GM12864 (cell line): ENCODE data around the gene CZIB.
"Not testable (repeated sequence)": the region's sequence is repeated elsewhere in the genome, so short reads cannot be mapped to it uniquely, and the experiment has no call there.

Experiments used
- DNase-seq: peaks from one replicate; pipeline ENCODE4 v3.0.0-alpha.2; 2011; ENCODE audit warnings: low read depth
- H3K4me3 ChIP-seq: 2 replicates; pipeline ENCODE4 v1.5.1; 2011; ENCODE audit warnings: mild to moderate bottlenecking, low read depth, low read length, control low read depth
- TF ChIP-seq, protein P1 (sequence below): IDR thresholded peaks from 2 replicates; pipeline ENCODE4 v1.5.1; 2011; ENCODE audit warnings: low read depth, mild to moderate bottlenecking, moderate library complexity, low read length, control low read depth, inconsistent platforms; ENCODE audit errors: missing control alignments

The CZIB gene

GRCh38 chr1:53210954-53211353 is 9.5 kb downstream of the CZIB start:
- no peak overlapping the region for H3K4me3 ChIP-seq
- TF ChIP-seq, protein P1, sequence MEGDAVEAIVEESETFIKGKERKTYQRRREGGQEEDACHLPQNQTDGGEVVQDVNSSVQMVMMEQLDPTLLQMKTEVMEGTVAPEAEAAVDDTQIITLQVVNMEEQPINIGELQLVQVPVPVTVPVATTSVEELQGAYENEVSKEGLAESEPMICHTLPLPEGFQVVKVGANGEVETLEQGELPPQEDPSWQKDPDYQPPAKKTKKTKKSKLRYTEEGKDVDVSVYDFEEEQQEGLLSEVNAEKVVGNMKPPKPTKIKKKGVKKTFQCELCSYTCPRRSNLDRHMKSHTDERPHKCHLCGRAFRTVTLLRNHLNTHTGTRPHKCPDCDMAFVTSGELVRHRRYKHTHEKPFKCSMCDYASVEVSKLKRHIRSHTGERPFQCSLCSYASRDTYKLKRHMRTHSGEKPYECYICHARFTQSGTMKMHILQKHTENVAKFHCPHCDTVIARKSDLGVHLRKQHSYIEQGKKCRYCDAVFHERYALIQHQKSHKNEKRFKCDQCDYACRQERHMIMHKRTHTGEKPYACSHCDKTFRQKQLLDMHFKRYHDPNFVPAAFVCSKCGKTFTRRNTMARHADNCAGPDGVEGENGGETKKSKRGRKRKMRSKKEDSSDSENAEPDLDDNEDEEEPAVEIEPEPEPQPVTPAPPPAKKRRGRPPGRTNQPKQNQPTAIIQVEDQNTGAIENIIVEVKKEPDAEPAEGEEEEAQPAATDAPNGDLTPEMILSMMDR, result no peak
- DNase-seq, result no peak

DNA sequence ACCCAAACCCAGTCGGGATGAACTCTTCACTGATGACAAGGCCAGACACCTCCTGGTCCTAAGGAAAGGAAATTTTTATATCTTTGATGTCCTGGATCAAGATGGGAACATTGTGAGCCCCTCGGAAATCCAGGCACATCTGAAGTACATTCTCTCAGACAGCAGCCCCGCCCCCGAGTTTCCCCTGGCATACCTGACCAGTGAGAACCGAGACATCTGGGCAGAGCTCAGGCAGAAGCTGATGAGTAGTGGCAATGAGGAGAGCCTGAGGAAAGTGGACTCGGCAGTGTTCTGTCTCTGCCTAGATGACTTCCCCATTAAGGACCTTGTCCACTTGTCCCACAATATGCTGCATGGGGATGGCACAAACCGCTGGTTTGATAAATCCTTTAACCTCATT is 10.1 kb downstream of the CZIB start:
- TF ChIP-seq, protein P1, result no peak
- no peak overlapping the region for H3K4me3 ChIP-seq
- DNase-seq, result no peak

DNA sequence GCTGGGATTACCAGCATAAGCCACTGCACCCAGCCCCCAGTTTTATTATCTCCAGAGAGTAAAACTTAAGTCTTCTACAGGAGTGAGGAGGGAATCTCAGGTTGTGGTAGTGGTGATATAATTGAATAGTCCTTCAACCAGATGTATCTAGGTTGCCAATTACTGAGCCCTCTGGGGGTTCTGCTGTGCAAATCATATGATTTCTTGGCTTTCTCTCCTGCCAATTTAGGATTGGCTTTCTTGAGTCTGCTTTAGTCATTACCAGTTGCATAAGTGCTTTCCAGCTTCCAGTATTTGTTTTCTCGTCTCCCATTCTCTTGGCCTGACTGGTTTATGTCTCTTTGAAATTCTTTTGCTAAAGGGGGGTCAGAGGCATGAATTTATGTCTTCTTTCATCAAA is 12.7 kb downstream of the CZIB start:
- TF ChIP-seq, protein P1, result no peak
- DNase-seq, result no peak
- no peak overlapping the region for H3K4me3 ChIP-seq

GRCh38 chr1:53206735-53207379 is 13.6 kb downstream of the CZIB start:
- DNase-seq, result no peak
- TF ChIP-seq, protein P1, result no peak
- no peak overlapping the region for H3K4me3 ChIP-seq

DNA sequence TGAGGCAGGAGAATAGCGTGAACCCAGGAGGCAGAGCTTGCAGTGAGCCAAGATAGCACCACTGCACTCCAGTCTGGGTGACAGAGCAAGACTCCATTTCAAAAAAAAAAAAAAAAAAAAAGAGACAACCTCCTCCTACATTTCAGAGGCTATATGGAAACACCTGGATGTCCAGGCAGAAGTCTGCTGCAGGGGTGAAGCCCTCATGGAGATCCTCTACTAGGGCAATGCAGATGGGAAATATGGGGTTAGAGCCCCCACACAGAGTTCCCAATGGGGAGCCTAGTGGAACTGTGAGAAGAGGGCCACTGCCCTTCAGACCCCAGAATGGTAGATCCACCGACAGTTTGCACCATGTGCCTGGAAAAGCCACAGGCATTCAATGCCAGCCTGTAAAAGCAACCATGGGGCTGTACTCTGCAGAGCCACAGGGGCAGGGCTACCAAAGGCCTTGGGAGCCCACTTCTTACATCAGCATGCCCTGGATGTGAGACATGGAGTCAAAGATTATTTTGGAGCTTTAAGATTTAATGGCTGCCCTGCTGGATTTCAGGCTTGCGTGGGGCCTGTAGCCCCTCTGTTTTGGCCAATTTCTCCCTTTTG is 14.2 kb downstream of the CZIB start:
- not testable (repeated sequence) for H3K4me3 ChIP-seq, DNase-seq

GRCh38 chr1:53205496-53205895 is 14.9 kb downstream of the CZIB start:
- not testable (repeated sequence) for DNase-seq, H3K4me3 ChIP-seq

GRCh38 chr1:53203466-53203865 is 17.0 kb downstream of the CZIB start:
- DNase-seq, result no peak
- H3K4me3 ChIP-seq, result no peak overlapping the region
- TF ChIP-seq, protein P1, result no peak

- peak overlapping the region; percentile 85 for H3K4me3 ChIP-seq
- TF ChIP-seq, protein P1, result no peak
- DNase-seq, result no peak
Observed at GRCh38 chr1:53198241-53198651, 22.2 kb downstream of the CZIB start.
